ENCODE measurements around the gene MAGEA2B. TPM values are rescaled to one million over a fixed set of nuclear protein-coding genes. Genes with fewer than 3 reads are reported as not detected.
"Not testable (repeated sequence)": the region's sequence is repeated elsewhere in the genome, so short reads cannot be mapped to it uniquely, and the experiment has no call there.

Gene MAGEA2B
- total and polyA plus RNA-seq, 2 experiments from 2014 or later: 0.42 to 3.1 TPM

GRCh38 chrX:152738560-152738959, 24.1 kb downstream of the MAGEA2B start (continued):
- TF ChIP-seq CREB1 (CRISPR knock-in tag; IDR thresholded peaks at IDR 0.05; ENCODE audit: low read depth) (no peak), EZH2 (IDR thresholded peaks at IDR 0.05; ENCODE audit: low read depth, unreplicated experiment) (no peak), ZNF331 (CRISPR knock-in tag; IDR thresholded peaks at IDR 0.05; ENCODE audit: low read depth) (no peak), JUNB (IDR thresholded peaks at IDR 0.05; ENCODE audit: unreplicated experiment) (no peak), CTCF (conservative IDR thresholded peaks at IDR 0.05; ENCODE audit: low read depth in 2 of 2) (no peak), EZH2phosphoT487 (IDR thresholded peaks at IDR 0.05; ENCODE audit: unreplicated experiment) (no peak)
- TF ChIP-seq, protein P1, sequence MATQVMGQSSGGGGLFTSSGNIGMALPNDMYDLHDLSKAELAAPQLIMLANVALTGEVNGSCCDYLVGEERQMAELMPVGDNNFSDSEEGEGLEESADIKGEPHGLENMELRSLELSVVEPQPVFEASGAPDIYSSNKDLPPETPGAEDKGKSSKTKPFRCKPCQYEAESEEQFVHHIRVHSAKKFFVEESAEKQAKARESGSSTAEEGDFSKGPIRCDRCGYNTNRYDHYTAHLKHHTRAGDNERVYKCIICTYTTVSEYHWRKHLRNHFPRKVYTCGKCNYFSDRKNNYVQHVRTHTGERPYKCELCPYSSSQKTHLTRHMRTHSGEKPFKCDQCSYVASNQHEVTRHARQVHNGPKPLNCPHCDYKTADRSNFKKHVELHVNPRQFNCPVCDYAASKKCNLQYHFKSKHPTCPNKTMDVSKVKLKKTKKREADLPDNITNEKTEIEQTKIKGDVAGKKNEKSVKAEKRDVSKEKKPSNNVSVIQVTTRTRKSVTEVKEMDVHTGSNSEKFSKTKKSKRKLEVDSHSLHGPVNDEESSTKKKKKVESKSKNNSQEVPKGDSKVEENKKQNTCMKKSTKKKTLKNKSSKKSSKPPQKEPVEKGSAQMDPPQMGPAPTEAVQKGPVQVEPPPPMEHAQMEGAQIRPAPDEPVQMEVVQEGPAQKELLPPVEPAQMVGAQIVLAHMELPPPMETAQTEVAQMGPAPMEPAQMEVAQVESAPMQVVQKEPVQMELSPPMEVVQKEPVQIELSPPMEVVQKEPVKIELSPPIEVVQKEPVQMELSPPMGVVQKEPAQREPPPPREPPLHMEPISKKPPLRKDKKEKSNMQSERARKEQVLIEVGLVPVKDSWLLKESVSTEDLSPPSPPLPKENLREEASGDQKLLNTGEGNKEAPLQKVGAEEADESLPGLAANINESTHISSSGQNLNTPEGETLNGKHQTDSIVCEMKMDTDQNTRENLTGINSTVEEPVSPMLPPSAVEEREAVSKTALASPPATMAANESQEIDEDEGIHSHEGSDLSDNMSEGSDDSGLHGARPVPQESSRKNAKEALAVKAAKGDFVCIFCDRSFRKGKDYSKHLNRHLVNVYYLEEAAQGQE (IDR thresholded peaks at IDR 0.05; ENCODE audit: unreplicated experiment): no peak

DNA sequence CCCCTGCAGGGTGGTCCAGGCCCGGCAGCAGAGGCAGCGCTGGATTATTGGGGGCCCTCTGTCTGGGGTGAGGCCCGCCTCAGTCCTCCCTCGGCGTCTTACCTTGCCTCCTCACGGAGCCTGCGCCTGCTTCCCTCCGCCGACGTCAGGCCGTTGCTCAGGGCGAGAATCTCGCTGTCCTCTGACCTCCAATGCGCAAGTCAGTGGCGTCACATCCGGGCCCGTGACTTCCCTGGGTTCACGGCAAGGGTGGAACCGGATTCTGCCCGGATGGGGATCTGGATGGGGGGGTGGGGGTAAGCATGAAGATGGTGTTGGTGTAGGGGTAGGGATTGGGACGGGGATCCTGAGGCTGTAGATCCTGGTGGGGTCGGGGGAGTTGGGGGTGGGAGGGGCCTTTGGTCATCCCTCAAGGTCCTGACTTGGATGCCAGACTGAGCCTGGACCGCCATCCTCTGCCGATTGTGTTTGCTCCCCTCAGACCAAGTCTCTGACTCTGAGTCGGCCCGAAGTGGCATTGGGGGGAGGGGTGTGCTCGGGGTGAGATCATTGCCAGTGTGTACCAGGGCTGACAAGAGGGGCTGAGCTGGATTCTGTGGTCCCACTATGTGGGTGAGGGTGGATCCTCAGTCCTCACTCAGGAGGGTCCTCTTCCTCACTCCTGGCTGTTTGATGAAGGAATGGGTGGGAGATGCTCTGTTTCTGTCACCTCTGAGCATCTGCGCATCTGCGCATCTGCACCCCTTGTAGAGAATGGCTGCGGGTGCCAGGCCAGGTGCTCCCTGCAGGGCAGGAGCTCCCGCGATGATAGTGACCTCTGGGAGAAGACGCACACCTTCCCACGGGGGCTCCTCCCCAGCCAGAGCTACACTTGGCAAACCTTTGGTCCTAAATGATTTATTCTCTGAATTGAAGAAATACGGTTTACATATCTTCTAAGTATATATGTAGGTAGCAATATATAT, 39.5 kb downstream of the MAGEA2B start, which contains the start of gene MAGEA2:
Gene MAGEA2, minus strand, starts transcription at position 157 of the 965 bp plus-strand sequence. CDS start 2,479 bp downstream, outside the sequence.
- H3K4me3 ChIP-seq; H3K27ac ChIP-seq (ENCODE audit: low read depth); H3K36me3 ChIP-seq (ENCODE audit: insufficient read depth); H3K4me1 Mint-ChIP-seq; H3K27me3 ChIP-seq (ENCODE audit: insufficient read depth); H3K4me3 Mint-ChIP-seq; H3K4me2 ChIP-seq; H3K9me3 Mint-ChIP-seq; H3K79me2 ChIP-seq (replicated peaks; ENCODE audit: insufficient read depth); H4K20me1 ChIP-seq (replicated peaks; ENCODE audit: insufficient read depth); H2AFZ ChIP-seq; H3K27me3 Mint-ChIP-seq (ENCODE audit: insufficient read depth, low read depth, poor library complexity); H3K27ac Mint-ChIP-seq; H3K36me3 Mint-ChIP-seq (ENCODE audit: low read depth); H3K9me2 ChIP-seq (ENCODE audit: insufficient read depth); DNase-seq (ENCODE audit: low spot score); H3K4me1 ChIP-seq (ENCODE audit: insufficient read depth); H3F3A ChIP-seq (replicated peaks; ENCODE audit: low read depth): not testable (repeated sequence)
- peak; percentile 48 for ATAC-seq

DNA sequence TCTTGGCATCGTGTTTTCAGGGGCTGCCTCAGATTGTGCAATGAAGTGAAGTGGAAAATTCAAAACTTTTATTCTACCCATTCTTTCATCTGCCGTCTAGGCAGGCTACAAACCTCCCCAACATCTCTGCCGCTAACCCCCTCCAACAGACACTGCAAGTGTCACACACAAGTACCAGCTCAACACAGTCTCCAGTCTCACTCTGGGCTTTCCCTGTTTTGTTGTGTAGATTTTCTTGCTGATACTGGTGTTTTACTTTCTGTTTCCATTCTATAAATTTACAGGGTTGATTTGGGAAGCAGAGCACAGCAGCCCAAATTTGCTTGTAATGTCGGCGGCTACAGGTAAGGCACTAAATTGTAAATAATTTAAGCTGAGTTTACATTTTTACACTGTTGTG, 40.4 kb downstream of the MAGEA2B start:
- H3K9me2 ChIP-seq (ENCODE audit: insufficient read depth); H3K4me1 Mint-ChIP-seq; H3K36me3 ChIP-seq (ENCODE audit: insufficient read depth); H3K36me3 Mint-ChIP-seq (ENCODE audit: low read depth); H3K4me1 ChIP-seq (ENCODE audit: insufficient read depth); H3F3A ChIP-seq (replicated peaks; ENCODE audit: low read depth); H4K20me1 ChIP-seq (replicated peaks; ENCODE audit: insufficient read depth); H3K9me3 Mint-ChIP-seq; H3K27me3 ChIP-seq (ENCODE audit: insufficient read depth); H3K27ac ChIP-seq (ENCODE audit: low read depth); ATAC-seq; H2AFZ ChIP-seq; H3K4me3 Mint-ChIP-seq; H3K27me3 Mint-ChIP-seq (ENCODE audit: insufficient read depth, low read depth, poor library complexity); DNase-seq (ENCODE audit: low spot score); H3K27ac Mint-ChIP-seq; H3K4me3 ChIP-seq; H3K4me2 ChIP-seq; H3K79me2 ChIP-seq (replicated peaks; ENCODE audit: insufficient read depth): not testable (repeated sequence)

GRCh38 chrX:152758918-152759317, 44.5 kb downstream of the MAGEA2B start, which contains the start of gene CSAG3:
CSAG3 (plus strand) TSS chrX:152759218.
- not testable (repeated sequence) for H2AFZ ChIP-seq; H3K9me2 ChIP-seq (ENCODE audit: insufficient read depth); H3K79me2 ChIP-seq (replicated peaks; ENCODE audit: insufficient read depth)

DNA sequence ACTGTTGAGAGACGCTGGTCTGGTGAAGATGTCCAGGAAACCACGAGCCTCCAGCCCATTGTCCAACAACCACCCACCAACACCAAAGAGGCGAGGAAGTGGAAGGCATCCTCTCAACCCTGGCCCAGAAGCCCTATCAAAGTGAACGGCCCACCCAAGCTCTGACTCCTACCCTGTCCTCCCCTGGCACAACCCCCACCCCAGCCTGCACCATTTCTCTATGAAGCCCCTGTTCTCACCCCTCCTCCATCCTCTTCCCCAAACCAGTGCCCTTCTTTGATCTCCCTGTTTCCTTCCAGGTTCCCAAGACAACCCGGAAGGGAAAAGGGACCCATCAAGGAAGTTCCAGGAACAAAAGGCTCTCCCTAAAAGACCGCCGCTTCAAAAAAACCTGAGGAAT, 45.1 kb downstream of the MAGEA2B start:
- not testable (repeated sequence) for H3K27ac ChIP-seq (ENCODE audit: low read depth); H3K9me3 Mint-ChIP-seq; H3K4me3 Mint-ChIP-seq; H4K20me1 ChIP-seq (replicated peaks; ENCODE audit: insufficient read depth); H3K4me3 ChIP-seq; DNase-seq (ENCODE audit: low spot score); H3K4me2 ChIP-seq; H3K79me2 ChIP-seq (replicated peaks; ENCODE audit: insufficient read depth); ATAC-seq; H3K4me1 ChIP-seq (ENCODE audit: insufficient read depth); H3K36me3 ChIP-seq (ENCODE audit: insufficient read depth); H3K27ac Mint-ChIP-seq; H2AFZ ChIP-seq; H3K36me3 Mint-ChIP-seq (ENCODE audit: low read depth); H3K4me1 Mint-ChIP-seq; H3F3A ChIP-seq (replicated peaks; ENCODE audit: low read depth); H3K9me2 ChIP-seq (ENCODE audit: insufficient read depth); H3K27me3 ChIP-seq (ENCODE audit: insufficient read depth); H3K27me3 Mint-ChIP-seq (ENCODE audit: insufficient read depth, low read depth, poor library complexity)

More at GRCh38 chrX:152758918-152759317, 44.5 kb downstream of the MAGEA2B start, which contains the start of gene CSAG3:
- H3K36me3 Mint-ChIP-seq (ENCODE audit: low read depth); H3K4me1 ChIP-seq (ENCODE audit: insufficient read depth); H3K27ac ChIP-seq (ENCODE audit: low read depth); H3K27ac Mint-ChIP-seq; H3K4me3 Mint-ChIP-seq; H3K9me3 Mint-ChIP-seq; H3K27me3 ChIP-seq (ENCODE audit: insufficient read depth); H3K36me3 ChIP-seq (ENCODE audit: insufficient read depth); DNase-seq (ENCODE audit: low spot score); H4K20me1 ChIP-seq (replicated peaks; ENCODE audit: insufficient read depth); H3K27me3 Mint-ChIP-seq (ENCODE audit: insufficient read depth, low read depth, poor library complexity); H3K4me1 Mint-ChIP-seq; H3K4me3 ChIP-seq; H3K4me2 ChIP-seq; ATAC-seq; H3F3A ChIP-seq (replicated peaks; ENCODE audit: low read depth): not testable (repeated sequence)

Measured in GM23338 (cell line).